Measurements from ENCODE around the gene HEMGN. TPM values are rescaled to one million over a fixed set of nuclear protein-coding genes. Genes with fewer than 3 reads are reported as not detected.

The HEMGN gene
- total and polyA plus RNA-seq, 2 of the 8 experiments (the other 6 are each of a cell fraction or from before 2014, with no cell fraction given): not detected

- no peak for TF ChIP-seq KDM1A (IDR thresholded peaks at IDR 0.05; ENCODE audit: borderline replicate concordance, low read length)
- TF ChIP-seq SIX5 (IDR thresholded peaks at IDR 0.05; ENCODE audit: low read depth, low read length): no peak
- TF ChIP-seq SRF (IDR thresholded peaks at IDR 0.05; ENCODE audit: low read depth, low read length): no peak
- TF ChIP-seq E2F6 (IDR thresholded peaks at IDR 0.05): no peak
- no peak for TF ChIP-seq BACH1 (IDR thresholded peaks at IDR 0.05; ENCODE audit: low read length)
- TF ChIP-seq TEAD4 (IDR thresholded peaks at IDR 0.05; ENCODE audit: low read depth, low read length): no peak
Observed at GRCh38 chr9:97979788-97980478, 42.0 kb upstream of the HEMGN start (continued).
